HL-60 (cell line): ENCODE results near the gene PARD6G.

Source experiments
- GABPA ChIP-seq: IDR thresholded peaks from 2 replicates; pipeline ENCODE4 v1.6.1; 2012; ENCODE audit warnings: low read depth
- POLR2AphosphoS5 ChIP-seq: IDR thresholded peaks from 2 replicates; pipeline ENCODE4 v1.6.1; 2012; ENCODE audit warnings: low read depth
- REST ChIP-seq: IDR thresholded peaks from 2 replicates; pipeline ENCODE4 v1.6.1; 2012; ENCODE audit warnings: low read depth; ENCODE audit not compliant: insufficient replicate concordance
- SPI1 ChIP-seq: IDR thresholded peaks from 2 replicates; pipeline ENCODE4 v1.6.1; 2012; ENCODE audit warnings: low read depth, mild to moderate bottlenecking, borderline replicate concordance
- TF ChIP-seq, protein P1 (sequence below): IDR thresholded peaks from one replicate; pipeline ENCODE4 v1.5.1; 2011; ENCODE audit warnings: low read length, control low read depth, inconsistent platforms; ENCODE audit not compliant: insufficient read depth

DNA sequence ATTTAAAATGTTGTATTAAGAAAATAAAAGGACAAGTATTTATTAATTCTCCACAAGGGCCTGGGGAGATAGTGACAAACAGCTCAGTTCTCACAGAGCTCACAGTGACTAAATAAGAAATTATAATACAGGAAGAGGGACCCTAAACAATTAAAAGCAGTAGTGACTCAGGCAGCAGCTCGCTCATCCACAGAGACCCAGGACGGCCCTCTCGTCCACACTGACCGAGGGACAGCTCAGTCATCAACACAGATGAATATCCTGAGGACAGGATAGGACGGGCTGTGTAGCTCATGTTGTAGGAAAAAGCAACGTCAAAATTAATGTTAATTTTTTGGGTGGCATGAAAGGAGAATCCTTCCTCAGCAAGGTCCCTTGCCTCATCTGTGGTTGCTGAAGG lies 44.1 kb downstream of the PARD6G start:
- TF ChIP-seq, protein P1, sequence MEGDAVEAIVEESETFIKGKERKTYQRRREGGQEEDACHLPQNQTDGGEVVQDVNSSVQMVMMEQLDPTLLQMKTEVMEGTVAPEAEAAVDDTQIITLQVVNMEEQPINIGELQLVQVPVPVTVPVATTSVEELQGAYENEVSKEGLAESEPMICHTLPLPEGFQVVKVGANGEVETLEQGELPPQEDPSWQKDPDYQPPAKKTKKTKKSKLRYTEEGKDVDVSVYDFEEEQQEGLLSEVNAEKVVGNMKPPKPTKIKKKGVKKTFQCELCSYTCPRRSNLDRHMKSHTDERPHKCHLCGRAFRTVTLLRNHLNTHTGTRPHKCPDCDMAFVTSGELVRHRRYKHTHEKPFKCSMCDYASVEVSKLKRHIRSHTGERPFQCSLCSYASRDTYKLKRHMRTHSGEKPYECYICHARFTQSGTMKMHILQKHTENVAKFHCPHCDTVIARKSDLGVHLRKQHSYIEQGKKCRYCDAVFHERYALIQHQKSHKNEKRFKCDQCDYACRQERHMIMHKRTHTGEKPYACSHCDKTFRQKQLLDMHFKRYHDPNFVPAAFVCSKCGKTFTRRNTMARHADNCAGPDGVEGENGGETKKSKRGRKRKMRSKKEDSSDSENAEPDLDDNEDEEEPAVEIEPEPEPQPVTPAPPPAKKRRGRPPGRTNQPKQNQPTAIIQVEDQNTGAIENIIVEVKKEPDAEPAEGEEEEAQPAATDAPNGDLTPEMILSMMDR, result no peak
- TF ChIP-seq GABPA (no peak), POLR2AphosphoS5 (no peak), REST (no peak), SPI1 (no peak)
